HFFc6 (cell line): Measurements from ENCODE around the gene ZNF264. TPM values are rescaled to one million over a fixed set of nuclear protein-coding genes. Genes with fewer than 3 reads are reported as not detected.
"Not testable (repeated sequence)": the region's sequence is repeated elsewhere in the genome, so short reads cannot be mapped to it uniquely, and the experiment has no call there.

Source experiments
- DNase-seq: peaks from one replicate; pipeline ENCODE4 v3.0.0-alpha.2; 2018
- H3K27ac Mint-ChIP-seq: 2 replicates; pipeline ENCODE4 v1.8.0; 2020; ENCODE audit warnings: mild to moderate bottlenecking, mixed read lengths
- H3K27me3 Mint-ChIP-seq: 2 replicates; pipeline ENCODE4 v1.8.0; 2021; ENCODE audit warnings: mild to moderate bottlenecking, moderate library complexity, mixed read lengths; ENCODE audit not compliant: insufficient read depth
- H3K36me3 Mint-ChIP-seq: 2 replicates; pipeline ENCODE4 v1.8.0; 2021; ENCODE audit warnings: low read depth, mixed read lengths
- H3K4me1 Mint-ChIP-seq: 2 replicates; pipeline ENCODE4 v1.8.0; 2020; ENCODE audit warnings: low read depth, mixed read lengths
- H3K4me3 Mint-ChIP-seq: 2 replicates; pipeline ENCODE4 v1.8.0; 2020; ENCODE audit warnings: mild to moderate bottlenecking, moderate library complexity, mixed read lengths
- H3K9me3 Mint-ChIP-seq: 2 replicates; pipeline ENCODE4 v1.8.0; 2020; ENCODE audit warnings: mild to moderate bottlenecking, mixed read lengths
- CTCF ChIP-seq: fragments of 200-600 bp; sonication (generic); IDR thresholded peaks from 2 replicates; pipeline ENCODE4 v1.5.0; 2021; ENCODE audit warnings: antibody characterized with exemption, mild to moderate bottlenecking
- total RNA-seq, 6 experiments: library from RNA; stranded (reverse); fragmentation: NEBNext Ultra II Directional; extraction: Animal tissue kit (Norgen Biotek cat#: 25700); gene quantifications; 2 replicates in 1 of 6; 3 replicates in 5 of 6; pipeline ENCODE4 v1.2.3, GENCODE V29; 2021

Gene ZNF264
- total RNA-seq, 6 experiments from 2014 or later: 20.1 to 23.1 (median 22.6) TPM

GRCh38 chr19:57167385-57167784 lies 23.9 kb upstream of the ZNF264 start, which contains the start of gene DUXA:
DUXA (minus strand) TSS chr19:57167485; CDS start chr19:57167443, 42 bp downstream.
- Mint-ChIP-seq H3K4me3 (no peak within 1 kb of the TSS), H3K36me3 (no peaks in the 10 kb centered on the region; the same call in 1 of the 2 replicates), H3K9me3 (peaks cover 11% of the 10 kb centered on the region), H3K27ac (no peak within 1 kb of the TSS), H3K4me1 (peaks cover 2% of the 10 kb centered on the region; the same call in 1 of the 2 replicates), H3K27me3 (no peaks in the 10 kb centered on the region)
- TF ChIP-seq CTCF: no peak
- no peak for DNase-seq

GRCh38 chr19:57171551-57172081 lies 19.7 kb upstream of the ZNF264 start:
- TF ChIP-seq CTCF: no peak
- no peaks in the 10 kb centered on the region for H3K27me3 Mint-ChIP-seq
- H3K9me3 Mint-ChIP-seq: peaks cover 8% of the 10 kb centered on the region; the same call in 1 of the 2 replicates
- H3K36me3 Mint-ChIP-seq: no peaks in the 10 kb centered on the region; the same call in 1 of the 2 replicates
- peaks cover 5% of the 10 kb centered on the region; the same call in 1 of the 2 replicates for H3K4me1 Mint-ChIP-seq
- no peak overlapping the region for H3K4me3 Mint-ChIP-seq
- DNase-seq: no peak
- H3K27ac Mint-ChIP-seq: no peak overlapping the region

- peak overlapping the region; percentile 94; the same call in 1 of the 2 replicates for H3K27ac Mint-ChIP-seq
- H3K4me1 Mint-ChIP-seq: peaks cover 33% of the 10 kb centered on the region
- no peak for TF ChIP-seq CTCF
- H3K27me3 Mint-ChIP-seq: peaks cover 5% of the 10 kb centered on the region
- no peak for DNase-seq
- peaks cover 20% of the 10 kb centered on the region for H3K9me3 Mint-ChIP-seq
- peak overlapping the region; percentile 98 for H3K4me3 Mint-ChIP-seq
- H3K36me3 Mint-ChIP-seq: peaks cover 52% of the 10 kb centered on the region
These were observed 999 bp upstream of the ZNF264 start for GRCh38 chr19:57190301-57190700.

- peaks cover 33% of the 10 kb centered on the region for H3K4me1 Mint-ChIP-seq
- H3K36me3 Mint-ChIP-seq: peaks cover 69% of the 10 kb centered on the region
- H3K27me3 Mint-ChIP-seq: peaks cover 5% of the 10 kb centered on the region
- no peak for DNase-seq
- H3K27ac Mint-ChIP-seq: peak overlapping the region; percentile 82
- TF ChIP-seq CTCF: no peak
- peaks cover 19% of the 10 kb centered on the region for H3K9me3 Mint-ChIP-seq
- peak overlapping the region; percentile 98 for H3K4me3 Mint-ChIP-seq
These were observed 749 bp downstream of the ZNF264 start for GRCh38 chr19:57192077-57192420.

GRCh38 chr19:57192993-57193392 lies 1.7 kb downstream of the ZNF264 start:
- Mint-ChIP-seq H3K4me3 (peak overlapping the region; percentile 98), H3K27me3 (peaks cover 5% of the 10 kb centered on the region), H3K9me3 (peaks cover 14% of the 10 kb centered on the region; the same call in 1 of the 2 replicates), H3K4me1 (peaks cover 33% of the 10 kb centered on the region), H3K27ac (no peak overlapping the region), H3K36me3 (peaks cover 76% of the 10 kb centered on the region)
- no peak for DNase-seq
- no peak for TF ChIP-seq CTCF

- Mint-ChIP-seq H3K4me1 (peaks cover 17% of the 10 kb centered on the region), H3K36me3 (peaks cover 90% of the 10 kb centered on the region)
- H3K27ac Mint-ChIP-seq, DNase-seq, H3K27me3 Mint-ChIP-seq, H3K4me3 Mint-ChIP-seq, H3K9me3 Mint-ChIP-seq: not testable (repeated sequence)
These were observed 6.6 kb downstream of the ZNF264 start for GRCh38 chr19:57197874-57198273.
